ENCODE measurements around the gene TMEM208. TPM values are rescaled to one million over a fixed set of nuclear protein-coding genes. Genes with fewer than 3 reads are reported as not detected.

Gene TMEM208
- total and polyA plus RNA-seq, 2 of the 8 experiments (the other 6 are each of a cell fraction or from before 2014, with no cell fraction given), result 37.7 to 100.0 TPM

DNA sequence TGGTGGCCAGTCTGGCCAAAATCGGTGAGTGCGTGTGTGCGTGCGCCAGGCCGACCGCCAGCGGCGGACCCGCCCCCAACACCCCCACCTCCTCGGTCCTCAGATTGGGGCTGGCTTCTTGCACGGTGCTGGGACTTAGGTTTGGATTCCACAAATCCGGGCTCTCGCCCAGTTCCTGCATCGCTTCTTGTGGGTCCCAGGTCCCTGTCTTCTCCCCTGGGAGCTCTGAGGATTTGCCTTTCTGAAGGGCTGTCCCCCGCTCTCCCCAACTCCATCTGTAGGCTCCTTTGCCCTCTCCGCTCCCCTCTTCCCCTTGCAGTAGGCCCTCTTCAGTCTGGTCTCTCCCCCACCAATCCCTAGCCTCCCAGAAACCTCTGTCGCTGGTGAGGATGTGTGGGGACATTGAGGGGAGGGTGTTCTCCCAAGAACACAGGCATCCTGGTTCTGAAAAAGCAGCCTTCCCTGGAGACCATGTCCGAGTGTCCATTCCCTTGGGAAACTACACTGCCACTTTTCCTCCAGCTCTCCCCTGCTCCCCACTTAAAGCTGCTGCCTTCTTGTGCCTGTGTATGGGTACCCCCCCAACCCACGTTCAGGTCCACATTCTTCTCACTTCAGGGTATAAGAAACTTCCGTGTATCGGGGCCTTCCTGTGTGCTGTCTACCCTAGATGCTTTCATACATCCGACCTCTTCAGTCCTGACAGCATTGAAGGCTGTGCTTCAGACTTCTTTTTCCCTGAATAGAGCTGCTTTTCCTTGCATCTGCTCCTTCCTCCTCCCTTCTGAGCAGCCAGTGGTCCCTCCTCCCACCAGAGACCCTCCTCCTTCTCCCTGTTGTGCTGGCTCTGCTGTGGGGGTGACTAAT, 22.5 kb downstream of the TMEM208 start:
- no peak overlapping the region for H3K23ac ChIP-seq (ENCODE audit: insufficient read length)
- no peak overlapping the region for H2AK5ac ChIP-seq (ENCODE audit: low read depth, low read length)
- H3K79me2 ChIP-seq (ENCODE audit: control insufficient read depth in 1 of 2, insufficient read depth in 2 of 2, low read length in 2 of 2), result peaks cover 0 to 8% of the 10 kb centered on the region in 2 experiments; a peak in 1 of 4 replicates
- no peak overlapping the region; the same call in 1 of the 2 replicates for H4K8ac ChIP-seq (ENCODE audit: extremely low read depth, insufficient read depth, low read length)
- H3K79me1 ChIP-seq (ENCODE audit: low read depth, low read length), result no peaks in the 10 kb centered on the region; the same call in 1 of the 2 replicates
- H3K4ac ChIP-seq (replicated peaks; ENCODE audit: insufficient read length, low read depth, low read length), result peak overlapping the region; percentile 66
- H2BK120ac ChIP-seq (replicated peaks; ENCODE audit: low read depth, low read length), result no peak overlapping the region
- H2BK15ac ChIP-seq (ENCODE audit: low read length), result no peak overlapping the region
- H3K36me3 ChIP-seq (ENCODE audit: control insufficient read depth in 2 of 4, insufficient read depth in 4 of 4, low read length in 3 of 4), result peaks cover 0 to 2% (median 0%) of the 10 kb centered on the region in 4 experiments; a peak in 2 of 8 replicates
- no peak overlapping the region for H3K14ac ChIP-seq (ENCODE audit: insufficient read length)
- WGBS, 2 experiments (ENCODE audit: extremely low coverage in 1 of 2, insufficient coverage in 1 of 2, insufficient read length in 1 of 2, insufficient replicate concordance in 2 of 2, low coverage in 1 of 2, low lambda C conversion rate in 2 of 2, missing lambda C conversion rate in 1 of 2), result 23% methylated on average over 18 of the region's 22 CpGs; no CpG with 5 or more reads in 1 of the 2 experiments
- no peak overlapping the region for H3K56ac ChIP-seq (replicated peaks; ENCODE audit: insufficient read length, low read depth, low read length)
- no peak overlapping the region for H3K27ac ChIP-seq (ENCODE audit: low read depth, low read length)
- no peaks in the 10 kb centered on the region for H3K9me3 ChIP-seq (ENCODE audit: insufficient read depth in 2 of 2, low read depth in 1 of 2, low read length in 1 of 2)
- DNase-seq (ENCODE audit: low read depth in 1 of 2, low spot score in 2 of 2) (peak in 1 of 2 experiments; percentile 62), FAIRE-seq (no peak)
- no peak overlapping the region for H2BK12ac ChIP-seq (ENCODE audit: low read depth, low read length)
- H3K4me1 ChIP-seq (replicated peaks in 1 of 4; ENCODE audit: control insufficient read depth in 3 of 4, insufficient read depth in 4 of 4, low read length in 3 of 4), result peaks cover 9 to 30% (median 13%) of the 10 kb centered on the region in 4 experiments
- H3K4me2 ChIP-seq (ENCODE audit: insufficient read depth in 1 of 2, low read depth in 2 of 2, low read length in 2 of 2), result peak overlapping the region; percentile 92 to 95
- peak overlapping the region; percentile 24 to 59 (median 43); a peak in 6 of 7 replicates for H3K9ac ChIP-seq (replicated peaks in 1 of 4; ENCODE audit: extremely low read depth in 1 of 4, low read depth in 3 of 4, low read length in 3 of 4)
- peak overlapping the region; percentile 55 to 71 (median 66) for H3K4me3 ChIP-seq (ENCODE audit: extremely low read depth in 1 of 4, insufficient read depth in 2 of 4, low read depth in 3 of 4, low read length in 4 of 4)
- H3K27me3 ChIP-seq (replicated peaks in 1 of 4; ENCODE audit: control insufficient read depth in 3 of 4, extremely low read depth in 1 of 4, insufficient read depth in 3 of 4, low read length in 3 of 4), result peaks cover 0 to 21% (median 13%) of the 10 kb centered on the region in 4 experiments; a peak in 5 of 7 replicates
- POLR2A ChIA-PET (ENCODE audit: partially characterized antibody), result interaction anchor here (1.3 to 6.8 kb wide), 7 partner anchors 11 to 221 kb away, joined by 3 to 111 read pairs (median 9); no protein-coding TSS in a partner anchor
- H3K18ac ChIP-seq (ENCODE audit: extremely low read depth, low read length), result peak overlapping the region; percentile 65
- no peak overlapping the region for H2BK20ac ChIP-seq (ENCODE audit: low read length)
- H4K91ac ChIP-seq (replicated peaks; ENCODE audit: insufficient read length, low read length), result no peak overlapping the region
- peaks cover 12% of the 10 kb centered on the region; the same call in 1 of the 2 replicates for H3K23me2 ChIP-seq (ENCODE audit: low read depth, low read length)
- H4K5ac ChIP-seq (ENCODE audit: insufficient read length, low read depth, low read length), result no peak overlapping the region
- no peak overlapping the region for H2AFZ ChIP-seq (ENCODE audit: low read length)
- CTCF ChIA-PET (ENCODE audit: partially characterized antibody), result interaction anchor here (0.9 to 4.4 kb wide), 9 partner anchors 11 to 232 kb away, joined by 3 to 33 read pairs (median 4); no protein-coding TSS in a partner anchor
- H2BK5ac ChIP-seq (ENCODE audit: low read depth, low read length), result 0 out of 2 replicates have a peak overlapping the region, but pooled peaks have one; percentile 9
- peaks cover 0 to 3% of the 10 kb centered on the region in 2 experiments for H4K20me1 ChIP-seq (replicated peaks in 1 of 2; ENCODE audit: control insufficient read depth in 1 of 2, insufficient read depth in 2 of 2, low read length in 2 of 2)
- TF ChIP-seq TAF7 (optimal IDR thresholded peaks at IDR 0.05; ENCODE audit: borderline replicate concordance, low read depth, low read length) (no peak), E2F6 (IDR thresholded peaks at IDR 0.05) (no peak; the same call in 1 of the 2 replicates), POLR2AphosphoS5 (IDR thresholded peaks at IDR 0.05; ENCODE audit: low read depth, low read length) (no peak), BCL11A (IDR thresholded peaks at IDR 0.05; ENCODE audit: low read depth in 2 of 2, low read length in 2 of 2) (no peak), SUZ12 (IDR thresholded peaks at IDR 0.05; ENCODE audit: low read length) (peak; percentile 46; the same call in 1 of the 2 replicates), JUN (IDR thresholded peaks at IDR 0.05; ENCODE audit: low read depth, low read length) (no peak), ZNF274 (IDR thresholded peaks at IDR 0.05; ENCODE audit: borderline replicate concordance, extremely low read depth, low read length) (no peak)
